Sigmoid colon (tissue), 4 donors: ENCODE measurements around the gene TSPAN4.

Experiments used
- CTCF ChIP-seq, 4 experiments: fragments of 450-650 bp in 3 of 4; fragments of 200-600 bp in 1 of 4; IDR thresholded peaks; one replicate each; pipeline ENCODE4 v1.5.1; 2016 to 2019; ENCODE audit warnings: antibody characterized with exemption in 4 of 4, mild to moderate bottlenecking in 3 of 4, moderate library complexity in 2 of 4
- EP300 ChIP-seq, 4 donors: sonication (generic); formaldehyde crosslinking; IDR thresholded peaks; one replicate each; pipeline ENCODE4 v1.6.1; 2017; ENCODE audit warnings: antibody characterized with exemption in 4 of 4
- POLR2A ChIP-seq, 2 donors: fragments of 450-650 bp; IDR thresholded peaks; one replicate each; pipeline ENCODE4 v1.6.1; 2016; ENCODE audit warnings: antibody characterized with exemption in 2 of 2, mild to moderate bottlenecking in 2 of 2, moderate library complexity in 2 of 2
- POLR2AphosphoS5 ChIP-seq, 4 donors: sonication (generic); formaldehyde crosslinking; IDR thresholded peaks; one replicate each; pipeline ENCODE4 v1.6.1; 2017; ENCODE audit warnings: antibody characterized with exemption in 4 of 4

DNA sequence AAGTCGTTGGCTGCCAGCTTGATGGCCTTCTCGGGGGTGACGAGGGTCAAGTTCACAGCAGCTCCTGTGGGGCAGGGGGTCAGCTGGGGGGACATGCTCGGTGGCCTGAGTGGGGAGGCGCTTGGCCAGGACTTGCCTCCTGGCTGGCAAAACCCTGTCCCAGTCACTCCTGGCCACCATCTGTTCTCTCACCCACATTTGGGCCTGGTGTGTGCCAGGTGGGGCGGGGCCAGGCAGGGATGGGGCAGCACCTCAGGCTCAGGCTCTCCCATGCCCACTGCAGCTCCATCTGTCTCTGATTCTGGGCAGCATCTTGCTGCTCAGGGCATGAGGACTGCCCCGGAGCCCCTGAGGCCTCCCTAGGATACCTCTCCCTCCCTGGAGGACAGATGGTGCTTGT is 49.1 kb upstream of the TSPAN4 start:
- TF ChIP-seq CTCF (IDR thresholded peaks at IDR 0.05) (no peak), POLR2A (IDR thresholded peaks at IDR 0.05) (no peak), EP300 (IDR thresholded peaks at IDR 0.05) (no peak), POLR2AphosphoS5 (IDR thresholded peaks at IDR 0.05) (no peak)
